GM12892 (cell line): ENCODE measurements around the gene GOLGA6L7.

Source experiments
- POLR2A ChIP-seq: IDR thresholded peaks from 2 replicates; pipeline ENCODE4 v1.6.1; 2011; ENCODE audit warnings: low read depth, low read length, control low read depth
- POLR2AphosphoS5 ChIP-seq: IDR thresholded peaks from 2 replicates; pipeline ENCODE4 v1.6.1; 2011; ENCODE audit warnings: low read depth, low read length, control low read depth

GRCh38 chr15:28888302-28888894 is 40.0 kb upstream of the GOLGA6L7 start:
- no peak for TF ChIP-seq POLR2AphosphoS5
- no peak for TF ChIP-seq POLR2A
